GM06990 (cell line): ENCODE measurements around the gene PUM1.

Experiments
- DNase-seq: peaks from one replicate; pipeline ENCODE4 v3.0.0-alpha.2; 2011; ENCODE audit not compliant: insufficient read length; ENCODE audit errors: extremely low read depth
- H3K27me3 ChIP-seq: replicated peaks from 2 replicates; pipeline ENCODE4 v1.6.0; 2011; ENCODE audit warnings: low read length; ENCODE audit not compliant: control insufficient read depth, insufficient read depth
- H3K36me3 ChIP-seq: 2 replicates; pipeline ENCODE4 v1.5.1; 2011; ENCODE audit warnings: low read length; ENCODE audit not compliant: control insufficient read depth, insufficient read depth
- H3K4me3 ChIP-seq: replicated peaks from 2 replicates; pipeline ENCODE4 v1.5.1; 2011; ENCODE audit warnings: low read depth, mild to moderate bottlenecking, control low read depth, low read length
- CTCF ChIP-seq: IDR thresholded peaks from 2 replicates; pipeline ENCODE4 v1.5.1; 2011; ENCODE audit warnings: low read length, control low read depth, mild to moderate bottlenecking, inconsistent platforms; ENCODE audit not compliant: insufficient read depth, poor library complexity, severe bottlenecking

Gene PUM1

DNA sequence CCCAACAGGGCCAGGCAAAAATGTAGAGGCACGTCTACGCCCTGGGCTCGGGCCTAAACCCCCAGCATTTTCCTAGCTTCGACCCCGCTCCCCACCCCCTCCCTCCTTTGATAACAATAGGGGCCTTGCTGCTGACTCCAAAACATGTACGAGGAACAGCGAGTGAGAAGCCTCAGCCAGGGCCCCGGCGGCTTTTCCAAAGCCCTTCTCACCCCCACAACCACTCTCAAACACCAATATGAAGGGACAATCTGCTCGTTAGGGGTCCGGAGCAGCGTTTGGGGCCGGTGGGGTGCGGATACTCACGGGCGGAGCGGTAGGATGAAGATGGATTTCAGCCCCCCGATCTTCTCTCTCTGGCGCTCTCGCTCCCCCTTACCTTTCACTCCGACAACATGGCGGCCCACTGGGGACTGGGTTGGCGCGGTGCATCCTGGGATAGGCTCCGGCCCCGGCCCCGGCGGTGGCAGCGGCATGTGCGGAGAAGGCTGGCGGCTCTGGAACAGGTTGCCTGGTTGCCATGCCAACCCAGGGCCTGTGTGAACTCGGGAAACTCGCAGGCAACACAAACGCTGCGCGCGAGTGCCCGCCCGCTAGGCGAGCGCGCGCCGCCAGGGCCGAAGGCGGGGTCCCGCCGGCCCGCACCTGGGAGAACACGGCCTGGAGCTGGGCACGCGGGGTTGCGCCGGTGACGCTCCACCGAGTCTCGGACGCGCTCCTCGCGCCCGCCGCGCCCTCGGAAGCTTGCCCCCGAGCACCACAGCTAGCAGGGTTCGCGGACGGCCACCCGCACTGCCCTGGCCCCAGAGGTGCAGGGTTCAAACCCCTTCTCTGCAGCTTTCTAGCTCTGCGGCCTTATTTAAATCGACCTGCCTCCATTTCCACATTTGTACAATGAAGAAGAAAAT, at the start of gene PUM1:
PUM1 (minus strand) TSS at position 408 of the 908 bp plus-strand sequence. CDS start 6,151 bp downstream, outside the sequence.
- peak; percentile 3 for TF ChIP-seq CTCF
- DNase-seq, result peak; percentile 98
- no peaks in the 10 kb centered on the region for H3K27me3 ChIP-seq
- no peaks in the 10 kb centered on the region for H3K36me3 ChIP-seq
- H3K4me3 ChIP-seq, result peak within 1 kb of the TSS; percentile 69

- no peak for TF ChIP-seq CTCF
- H3K27me3 ChIP-seq, result no peaks in the 10 kb centered on the region; the same call in 1 of the 2 replicates
- H3K36me3 ChIP-seq, result no peaks in the 10 kb centered on the region
- no peak overlapping the region for H3K4me3 ChIP-seq
- DNase-seq, result no peak
Observed at GRCh38 chr1:31112266-31112935, 46.9 kb upstream of the PUM1 start.

DNA sequence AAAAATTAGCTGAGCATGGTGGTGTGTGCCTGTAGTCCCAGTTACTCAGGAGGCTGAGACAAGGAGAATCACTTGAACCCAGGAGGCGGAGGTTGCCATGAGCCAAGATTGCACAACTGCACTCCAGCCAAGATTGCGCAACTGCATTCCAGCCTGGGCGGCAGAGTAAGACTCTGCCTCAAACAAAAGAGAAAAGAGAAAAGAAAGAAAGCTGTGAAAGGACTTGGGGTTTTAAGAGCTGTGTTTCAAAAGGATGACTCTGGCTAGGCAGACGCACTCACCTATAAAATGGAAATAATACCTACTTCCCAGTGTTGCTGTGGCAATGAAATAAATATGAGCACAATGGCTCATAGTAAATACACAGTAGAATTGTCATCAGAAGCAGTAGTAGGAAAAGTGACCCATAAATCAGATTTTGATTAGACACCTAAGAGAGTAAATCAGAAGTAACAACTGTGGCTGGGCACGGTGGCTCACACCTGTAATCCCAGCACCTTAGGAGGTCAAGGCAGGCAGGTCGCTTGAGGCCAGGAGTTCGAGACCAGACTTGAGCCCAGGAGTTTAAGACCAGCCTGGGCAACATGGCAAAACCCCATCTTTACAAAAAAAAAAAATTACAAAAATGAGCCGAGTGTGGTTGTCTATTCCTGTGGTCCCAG, 45.9 kb upstream of the PUM1 start:
- no peaks in the 10 kb centered on the region for H3K36me3 ChIP-seq
- DNase-seq, result no peak
- H3K27me3 ChIP-seq, result no peaks in the 10 kb centered on the region; the same call in 1 of the 2 replicates
- H3K4me3 ChIP-seq, result no peak overlapping the region
- no peak for TF ChIP-seq CTCF

DNA sequence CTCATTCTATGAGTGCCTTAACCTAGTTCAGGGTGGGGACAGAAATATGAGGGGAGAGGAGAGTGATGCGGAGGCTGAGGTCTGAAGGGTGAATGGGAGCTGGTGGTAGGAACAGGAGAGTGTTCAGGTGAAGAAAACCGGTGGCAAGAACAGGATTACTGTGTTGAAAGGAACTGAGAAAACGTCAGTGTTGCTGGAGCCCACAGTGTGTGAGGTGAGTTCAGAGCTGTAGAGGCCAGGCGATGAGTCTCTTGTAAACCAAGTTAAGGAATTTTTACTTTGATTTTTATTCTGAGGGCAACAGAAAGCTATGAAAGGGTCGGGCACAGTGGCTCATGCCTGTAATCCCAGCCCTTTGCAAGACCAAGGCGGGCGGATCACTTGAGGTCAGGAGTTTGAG, 45.3 kb upstream of the PUM1 start:
- no peak overlapping the region for H3K4me3 ChIP-seq
- no peaks in the 10 kb centered on the region for H3K36me3 ChIP-seq
- H3K27me3 ChIP-seq, result no peaks in the 10 kb centered on the region
- TF ChIP-seq CTCF, result no peak
- no peak for DNase-seq

DNA sequence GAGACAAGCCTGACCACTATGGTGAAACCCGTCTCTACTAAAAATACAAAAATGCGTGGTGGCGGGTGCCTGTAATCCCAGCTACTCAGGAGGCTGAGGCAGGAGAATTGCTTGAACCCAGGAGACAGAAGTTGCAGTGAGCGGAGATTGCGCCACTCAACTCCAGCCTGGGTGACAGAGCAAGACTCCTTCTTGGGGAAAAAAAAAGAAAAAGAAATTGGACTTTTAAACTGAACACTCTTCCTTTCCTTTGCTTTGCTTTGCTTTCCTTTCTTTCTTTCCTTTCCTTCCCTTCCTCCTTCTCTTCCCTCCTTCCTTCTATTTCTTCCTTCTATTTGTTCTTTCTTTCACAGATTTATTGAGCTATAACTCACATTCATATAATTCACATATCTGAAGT, 43.3 kb upstream of the PUM1 start:
- H3K36me3 ChIP-seq, result no peaks in the 10 kb centered on the region
- DNase-seq, result no peak
- H3K27me3 ChIP-seq, result no peaks in the 10 kb centered on the region
- no peak overlapping the region for H3K4me3 ChIP-seq
- no peak for TF ChIP-seq CTCF
